UCSD-AML1 (cell line): ENCODE data around the gene CDO1.

Source experiments
- DNase-seq: peaks from one replicate; lab custom pipeline; 2025; ENCODE audit not compliant: unreplicated experiment; lab: John Stamatoyannopoulos, UW

CDO1 gene

GRCh38 chr5:115816226-115817081 is at the start of gene CDO1:
Gene CDO1, minus strand, starts transcription at chr5:115816659. Its CDS starts 262 bp downstream, at chr5:115816397.
- DNase-seq: no peak

GRCh38 chr5:115859378-115859777 is 42.9 kb upstream of the CDO1 start:
- DNase-seq: no peak

- DNase-seq: no peak
These were observed 41.9 kb upstream of the CDO1 start for GRCh38 chr5:115858396-115858795.

GRCh38 chr5:115857626-115858349 is 41.3 kb upstream of the CDO1 start:
- DNase-seq: no peak

- no peak for DNase-seq
These were observed 40.6 kb upstream of the CDO1 start for GRCh38 chr5:115857057-115857479.

- no peak for DNase-seq
These were observed 39.5 kb upstream of the CDO1 start for GRCh38 chr5:115855959-115856358.

- DNase-seq: no peak
These were observed 37.7 kb upstream of the CDO1 start for GRCh38 chr5:115854139-115854538.

GRCh38 chr5:115850744-115851416 is 34.4 kb upstream of the CDO1 start:
- DNase-seq: no peak

GRCh38 chr5:115849258-115849798 is 32.9 kb upstream of the CDO1 start:
- DNase-seq: no peak

GRCh38 chr5:115847290-115847689 is 30.8 kb upstream of the CDO1 start:
- no peak for DNase-seq

- DNase-seq: no peak
These were observed 27.9 kb upstream of the CDO1 start for GRCh38 chr5:115844321-115844817.

- DNase-seq: no peak
These were observed 27.1 kb upstream of the CDO1 start for GRCh38 chr5:115843444-115844130.

- DNase-seq: no peak
These were observed 26.5 kb upstream of the CDO1 start for GRCh38 chr5:115842952-115843351.

- DNase-seq: peak; percentile 90
These were observed 25.9 kb upstream of the CDO1 start for GRCh38 chr5:115842089-115842935.

GRCh38 chr5:115841382-115842088 is 25.1 kb upstream of the CDO1 start, which contains the start of the genes AP3S1 and ATG12:
Gene AP3S1, plus strand, starts transcription at chr5:115841935. Its CDS starts 103 bp downstream, at chr5:115842038.
Gene ATG12, minus strand, starts transcription at chr5:115841565. Its CDS starts 13 bp downstream, at chr5:115841552.
- peak; percentile 95 for DNase-seq

- no peak for DNase-seq
These were observed 24.4 kb upstream of the CDO1 start for GRCh38 chr5:115840873-115841272.

GRCh38 chr5:115838885-115839518 is 22.5 kb upstream of the CDO1 start:
- DNase-seq: no peak

- no peak for DNase-seq
These were observed 19.0 kb upstream of the CDO1 start for GRCh38 chr5:115835481-115835880.
